Smooth muscle cell (in vitro differentiated cells): ENCODE results near the gene SRPX2. TPM values are rescaled to one million over a fixed set of nuclear protein-coding genes. Genes with fewer than 3 reads are reported as not detected.

Experiments used
- DNase-seq: peaks from one replicate; lab custom pipeline; 2025; ENCODE audit not compliant: unreplicated experiment; lab: John Stamatoyannopoulos, UW
- H2AFZ ChIP-seq: fragments of 200-600 bp; sonication (generic); 2 replicates; pipeline ENCODE4 v1.6.0; 2016; ENCODE audit warnings: antibody characterized with exemption, low read depth, mild to moderate bottlenecking
- H3F3A ChIP-seq: fragments of 200-600 bp; sonication (generic); 2 replicates; pipeline ENCODE4 v1.6.0; 2017; ENCODE audit warnings: antibody characterized with exemption, low read depth
- H3K27ac ChIP-seq: fragments of 200-600 bp; sonication (generic); 2 replicates; pipeline ENCODE4 v1.5.1; 2016; ENCODE audit warnings: low read depth, mild to moderate bottlenecking
- H3K27me3 ChIP-seq: fragments of 200-600 bp; sonication (generic); 2 replicates; pipeline ENCODE4 v1.6.1; 2016; ENCODE audit warnings: low read depth, mild to moderate bottlenecking
- H3K36me3 ChIP-seq: fragments of 200-600 bp; sonication (generic); 2 replicates; pipeline ENCODE4 v1.5.1; 2016; ENCODE audit warnings: low read depth
- H3K4me1 ChIP-seq: fragments of 200-600 bp; sonication (generic); 2 replicates; pipeline ENCODE4 v1.5.1; 2016; ENCODE audit warnings: low read depth
- H3K4me2 ChIP-seq: fragments of 200-600 bp; sonication (generic); 2 replicates; pipeline ENCODE4 v1.6.0; 2016; ENCODE audit warnings: mild to moderate bottlenecking
- H3K4me3 ChIP-seq: fragments of 200-600 bp; sonication (generic); 2 replicates; pipeline ENCODE4 v1.5.1; 2016; ENCODE audit warnings: mild to moderate bottlenecking
- H3K79me2 ChIP-seq: fragments of 200-600 bp; sonication (generic); 2 replicates; pipeline ENCODE4 v1.6.0; 2016; ENCODE audit warnings: low read depth, mild to moderate bottlenecking
- H3K9ac ChIP-seq: fragments of 200-600 bp; sonication (generic); 2 replicates; pipeline ENCODE4 v1.6.0; 2016; ENCODE audit warnings: low read depth
- H3K9me3 ChIP-seq: fragments of 200-600 bp; sonication (generic); replicated peaks from 2 replicates; pipeline ENCODE4 v1.5.1; 2016; ENCODE audit warnings: low read depth
- H4K20me1 ChIP-seq: fragments of 200-600 bp; sonication (generic); 2 replicates; pipeline ENCODE4 v1.6.0; 2016; ENCODE audit warnings: low read depth
- CTCF ChIP-seq: fragments of 200-600 bp; sonication (generic); IDR thresholded peaks from 2 replicates; pipeline ENCODE4 v1.5.1; 2017; ENCODE audit warnings: borderline replicate concordance, mild to moderate bottlenecking, antibody characterized with exemption; ENCODE audit not compliant: insufficient read depth, poor library complexity, severe bottlenecking
- WGBS: methylation state at CpG from one replicate; pipeline ENCODE4 v1.1.7; 2016; ENCODE audit warnings: low lambda C conversion rate; 5-methylcytosine and 5-hydroxymethylcytosine counted together
- polyA plus RNA-seq: library from polyadenylated mRNA; unstranded; fragments of >200 nt; fragmentation: Nextera tagmentation; extraction: Ambion mirVana; gene quantifications from 2 replicates; pipeline ENCODE4 v1.2.1, GENCODE V29; 2016
- total RNA-seq: library from RNA; depleted of rRNA; stranded (reverse); fragments of >200 nt; gene quantifications from 2 replicates; pipeline ENCODE4 v1.2.3, GENCODE V29; 2014

Gene SRPX2
- total and polyA plus RNA-seq, 2 experiments from 2014 or later = 118 to 215 TPM

- Histone ChIP-seq H3K27ac (no peak overlapping the region), H3K27me3 (no peaks in the 10 kb centered on the region), H3F3A (no peaks in the 10 kb centered on the region), H3K9ac (no peak overlapping the region), H3K4me1 (no peaks in the 10 kb centered on the region), H3K4me2 (no peak overlapping the region), H3K36me3 (no peaks in the 10 kb centered on the region), H3K4me3 (no peak overlapping the region), H4K20me1 (no peaks in the 10 kb centered on the region), H2AFZ (no peak overlapping the region), H3K79me2 (no peaks in the 10 kb centered on the region), H3K9me3 (no peaks in the 10 kb centered on the region)
- TF ChIP-seq CTCF = no peak
- DNase-seq = no peak
- WGBS = 71% methylated on average over 5 of the region's 5 CpGs
These were observed 33.7 kb downstream of the SRPX2 start for GRCh38 chrX:100677611-100678181.

GRCh38 chrX:100680756-100681155 lies 36.8 kb downstream of the SRPX2 start:
- Histone ChIP-seq H4K20me1 (no peaks in the 10 kb centered on the region), H3K36me3 (no peaks in the 10 kb centered on the region), H2AFZ (no peak overlapping the region), H3K27me3 (no peaks in the 10 kb centered on the region), H3K4me3 (no peak overlapping the region), H3K9ac (no peak overlapping the region), H3K4me1 (no peaks in the 10 kb centered on the region), H3F3A (no peaks in the 10 kb centered on the region), H3K79me2 (no peaks in the 10 kb centered on the region), H3K9me3 (no peaks in the 10 kb centered on the region), H3K27ac (no peak overlapping the region), H3K4me2 (no peak overlapping the region)
- 42% methylated on average over 2 of the region's 2 CpGs for WGBS
- no peak for DNase-seq
- no peak for TF ChIP-seq CTCF

- Histone ChIP-seq H3F3A (no peaks in the 10 kb centered on the region), H4K20me1 (no peaks in the 10 kb centered on the region), H3K27me3 (no peaks in the 10 kb centered on the region), H3K36me3 (no peaks in the 10 kb centered on the region), H3K4me1 (no peaks in the 10 kb centered on the region), H3K4me3 (no peak overlapping the region), H3K9ac (no peak overlapping the region), H3K27ac (no peak overlapping the region), H3K9me3 (no peaks in the 10 kb centered on the region), H3K4me2 (no peak overlapping the region), H2AFZ (no peak overlapping the region), H3K79me2 (no peaks in the 10 kb centered on the region)
- 63% methylated on average over 3 of the region's 3 CpGs for WGBS
- TF ChIP-seq CTCF = no peak
- no peak for DNase-seq
These were observed 37.6 kb downstream of the SRPX2 start for GRCh38 chrX:100681599-100681998.

- H4K20me1 ChIP-seq = no peaks in the 10 kb centered on the region
- H3K27ac ChIP-seq = no peak overlapping the region
- H3K9ac ChIP-seq = no peak overlapping the region
- no peak for DNase-seq
- H3F3A ChIP-seq = no peaks in the 10 kb centered on the region
- TF ChIP-seq CTCF = no peak
- no peak overlapping the region for H3K4me2 ChIP-seq
- H3K27me3 ChIP-seq = no peaks in the 10 kb centered on the region
- no peaks in the 10 kb centered on the region for H3K79me2 ChIP-seq
- no peak overlapping the region for H2AFZ ChIP-seq
- H3K36me3 ChIP-seq = no peaks in the 10 kb centered on the region
- H3K4me1 ChIP-seq = no peaks in the 10 kb centered on the region
- no peaks in the 10 kb centered on the region for H3K9me3 ChIP-seq
- no peak overlapping the region for H3K4me3 ChIP-seq
- WGBS = 90% methylated on average over 8 of the region's 8 CpGs
These were observed 38.9 kb downstream of the SRPX2 start for GRCh38 chrX:100682939-100683338.
